ENCODE results near the gene BBC3. TPM values are rescaled to one million over a fixed set of nuclear protein-coding genes. Genes with fewer than 3 reads are reported as not detected.

BBC3 gene
- polyA plus RNA-seq, 2 of the 4 experiments (the other 2 are of a cell fraction) = 6.0 to 8.9 TPM

- Histone ChIP-seq H3K27ac (0 out of 6 replicates have a peak overlapping the region, but pooled peaks of 1 of the 2 experiments have one; percentile 4), H3K9me3 (no peaks in the 10 kb centered on the region), H3K4me2 (no peak overlapping the region), H3K4me3 (no peak overlapping the region), H3K4me1 (peaks cover 10% of the 10 kb centered on the region)
- TF ChIP-seq REST (IDR thresholded peaks at IDR 0.05) = no peak
- no peak for TF ChIP-seq POLR2A (IDR thresholded peaks at IDR 0.05; ENCODE audit: low read length)
- TF ChIP-seq ZNF302 (CRISPR knock-in tag; IDR thresholded peaks at IDR 0.05) = no peak
- no peak for TF ChIP-seq CHD4 (IDR thresholded peaks at IDR 0.05; ENCODE audit: borderline replicate concordance)
- no peak for TF ChIP-seq RAD21 (conservative IDR thresholded peaks at IDR 0.05 in 1 of 2, IDR thresholded peaks at IDR 0.05 in 1 of 2)
- TF ChIP-seq KDM5A (IDR thresholded peaks at IDR 0.05) = no peak
- no peak for TF ChIP-seq USF2 (IDR thresholded peaks at IDR 0.05)
- no peak for TF ChIP-seq SMC3 (IDR thresholded peaks at IDR 0.05)
- TF ChIP-seq CEBPB (IDR thresholded peaks at IDR 0.05) = no peak
- no peak for TF ChIP-seq ATOH8 (CRISPR knock-in tag; IDR thresholded peaks at IDR 0.05; ENCODE audit: low read depth)
- TF ChIP-seq EP300 (IDR thresholded peaks at IDR 0.05) = no peak
- TF ChIP-seq TP53 (CRISPR knock-in tag; IDR thresholded peaks at IDR 0.05) = no peak
- TF ChIP-seq FOSL2 (IDR thresholded peaks at IDR 0.05) = no peak
- TF ChIP-seq FOSL2 (CRISPR knock-in tag; IDR thresholded peaks at IDR 0.05) = no peak
- TF ChIP-seq ZSCAN20 (CRISPR knock-in tag; IDR thresholded peaks at IDR 0.05) = no peak
- no peak for TF ChIP-seq MYC (IDR thresholded peaks at IDR 0.05; ENCODE audit: borderline replicate concordance, low read length)
- no peak for TF ChIP-seq KDM1A (IDR thresholded peaks at IDR 0.05; ENCODE audit: low read depth)
- no peak for TF ChIP-seq BHLHE40 (IDR thresholded peaks at IDR 0.05; ENCODE audit: low read depth, low read length)
- no peak for TF ChIP-seq JUNB (IDR thresholded peaks at IDR 0.05)
- no peak for TF ChIP-seq RARB (CRISPR knock-in tag; IDR thresholded peaks at IDR 0.05)
- no peak for TF ChIP-seq EHMT2 (IDR thresholded peaks at IDR 0.05; ENCODE audit: low read depth)
- DNase-seq (ENCODE audit: low read depth in 1 of 2, low spot score in 1 of 2) (no peak), ATAC-seq (peak; percentile 26 to 32; a peak in 2 of 6 replicates), FAIRE-seq (no peak)
- POLR2A ChIA-PET = no interaction called here
- CTCF ChIA-PET = interaction anchor here (1.0 to 2.8 kb wide), 5 partner anchors 10 to 64 kb away, joined by 3 to 15 read pairs (median 4); partner anchors contain the start of gene SAE1
- WGBS (ENCODE audit: missing lambda C conversion rate) = 85% methylated on average over 2 of the region's 2 CpGs
Observed at GRCh38 chr19:47183601-47184000, 47.4 kb downstream of the BBC3 start.

GRCh38 chr19:47179653-47180310, 51.2 kb downstream of the BBC3 start:
- Histone ChIP-seq H3K27ac (no peak overlapping the region), H3K4me2 (no peak overlapping the region), H3K4me1 (peaks cover 11% of the 10 kb centered on the region; the same call in 2 of the 3 replicates), H3K9me3 (no peaks in the 10 kb centered on the region), H3K4me3 (no peak overlapping the region)
- ATAC-seq (peak in 1 of 2 experiments; percentile 17; a peak in 1 of 6 replicates), FAIRE-seq (no peak), DNase-seq (ENCODE audit: low read depth in 1 of 2, low spot score in 1 of 2) (no peak)
- POLR2A ChIA-PET = no interaction called here
- TF ChIP-seq FOXS1 (CRISPR knock-in tag; IDR thresholded peaks at IDR 0.05) (no peak), CBX8 (IDR thresholded peaks at IDR 0.05) (no peak), HDAC2 (IDR thresholded peaks at IDR 0.05) (no peak), NPAS2 (CRISPR knock-in tag; IDR thresholded peaks at IDR 0.05; ENCODE audit: borderline replicate concordance) (no peak), PHF8 (IDR thresholded peaks at IDR 0.05; ENCODE audit: borderline replicate concordance, low read depth) (no peak), HOXB13 (CRISPR knock-in tag; IDR thresholded peaks at IDR 0.05; ENCODE audit: low read depth) (no peak)
- WGBS (ENCODE audit: missing lambda C conversion rate) = 87% methylated on average over 4 of the region's 4 CpGs
- CTCF ChIA-PET = interaction anchor here (0.6 to 3.7 kb wide), 8 partner anchors 8 to 77 kb away, joined by 3 to 20 read pairs (median 4); partner anchors contain the start of gene CCDC9

Data from A549 (cell line).